GM12873 (cell line): ENCODE measurements around the gene FOXI1.

Source experiments
- TF ChIP-seq, protein P1 (sequence below): IDR thresholded peaks from 2 replicates; pipeline ENCODE4 v1.5.1; 2012; ENCODE audit warnings: low read depth, mild to moderate bottlenecking, moderate library complexity, low read length, control low read depth; ENCODE audit not compliant: insufficient read depth; ENCODE audit errors: missing control alignments

Gene FOXI1

DNA sequence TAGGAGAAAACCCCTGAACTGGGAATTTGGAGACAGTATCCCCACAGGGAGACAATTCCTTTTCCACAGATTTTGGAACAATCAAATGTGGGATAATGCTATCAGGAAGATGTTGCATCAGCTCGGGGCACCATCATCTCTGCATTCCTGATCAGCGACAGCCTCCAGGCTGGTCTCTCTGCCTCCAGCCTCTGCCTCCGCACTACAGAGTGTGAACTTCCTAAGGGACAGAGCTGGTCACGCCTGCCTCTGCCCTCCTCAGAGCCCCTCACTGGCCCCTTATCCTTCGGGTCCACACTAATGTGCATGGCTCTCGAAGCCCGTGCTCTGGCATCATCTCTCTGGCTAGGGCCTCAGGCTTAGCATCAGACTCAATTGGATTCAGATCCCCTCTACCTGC, 8.6 kb downstream of the FOXI1 start:
- TF ChIP-seq, protein P1, sequence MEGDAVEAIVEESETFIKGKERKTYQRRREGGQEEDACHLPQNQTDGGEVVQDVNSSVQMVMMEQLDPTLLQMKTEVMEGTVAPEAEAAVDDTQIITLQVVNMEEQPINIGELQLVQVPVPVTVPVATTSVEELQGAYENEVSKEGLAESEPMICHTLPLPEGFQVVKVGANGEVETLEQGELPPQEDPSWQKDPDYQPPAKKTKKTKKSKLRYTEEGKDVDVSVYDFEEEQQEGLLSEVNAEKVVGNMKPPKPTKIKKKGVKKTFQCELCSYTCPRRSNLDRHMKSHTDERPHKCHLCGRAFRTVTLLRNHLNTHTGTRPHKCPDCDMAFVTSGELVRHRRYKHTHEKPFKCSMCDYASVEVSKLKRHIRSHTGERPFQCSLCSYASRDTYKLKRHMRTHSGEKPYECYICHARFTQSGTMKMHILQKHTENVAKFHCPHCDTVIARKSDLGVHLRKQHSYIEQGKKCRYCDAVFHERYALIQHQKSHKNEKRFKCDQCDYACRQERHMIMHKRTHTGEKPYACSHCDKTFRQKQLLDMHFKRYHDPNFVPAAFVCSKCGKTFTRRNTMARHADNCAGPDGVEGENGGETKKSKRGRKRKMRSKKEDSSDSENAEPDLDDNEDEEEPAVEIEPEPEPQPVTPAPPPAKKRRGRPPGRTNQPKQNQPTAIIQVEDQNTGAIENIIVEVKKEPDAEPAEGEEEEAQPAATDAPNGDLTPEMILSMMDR = no peak

DNA sequence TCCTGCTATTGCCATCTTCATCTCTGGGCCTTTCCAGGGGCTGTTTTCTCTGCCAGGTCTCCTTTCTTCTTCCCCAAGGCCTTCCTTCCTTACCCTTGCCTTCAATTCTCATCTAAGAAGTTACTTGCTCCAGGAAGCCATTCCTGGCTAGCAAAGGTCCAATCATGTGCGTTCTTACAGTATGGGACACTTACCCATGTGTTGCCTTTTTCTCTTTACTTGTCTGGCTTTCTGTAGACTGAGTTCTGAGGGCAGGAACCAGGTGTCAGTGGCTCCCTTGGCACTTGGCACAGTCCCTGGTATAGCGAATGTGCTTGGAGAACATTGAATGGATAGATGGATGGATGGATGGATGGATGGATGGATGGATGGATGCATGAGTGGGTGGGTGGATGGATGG, 10.2 kb downstream of the FOXI1 start:
- TF ChIP-seq, protein P1 = no peak

DNA sequence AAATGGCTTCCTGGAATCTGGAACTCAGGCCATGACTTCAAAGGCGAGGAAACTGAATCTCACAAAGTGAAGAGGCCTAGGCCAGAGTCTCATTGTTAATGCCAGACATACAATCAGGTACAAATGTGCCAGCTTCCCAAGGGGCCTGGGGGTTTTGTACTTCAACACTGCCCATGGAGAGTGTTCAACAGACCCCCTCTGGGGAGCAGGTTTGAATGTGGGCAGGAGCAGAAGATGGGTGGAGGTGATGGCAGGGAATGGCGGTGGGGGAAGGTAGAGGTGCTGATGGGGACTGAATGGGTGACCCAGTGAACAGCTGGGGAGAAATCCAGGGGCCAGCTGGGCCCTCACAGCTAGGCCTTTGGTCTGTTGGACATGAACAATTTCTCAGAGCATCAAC, 12.0 kb downstream of the FOXI1 start:
- TF ChIP-seq, protein P1 = no peak

DNA sequence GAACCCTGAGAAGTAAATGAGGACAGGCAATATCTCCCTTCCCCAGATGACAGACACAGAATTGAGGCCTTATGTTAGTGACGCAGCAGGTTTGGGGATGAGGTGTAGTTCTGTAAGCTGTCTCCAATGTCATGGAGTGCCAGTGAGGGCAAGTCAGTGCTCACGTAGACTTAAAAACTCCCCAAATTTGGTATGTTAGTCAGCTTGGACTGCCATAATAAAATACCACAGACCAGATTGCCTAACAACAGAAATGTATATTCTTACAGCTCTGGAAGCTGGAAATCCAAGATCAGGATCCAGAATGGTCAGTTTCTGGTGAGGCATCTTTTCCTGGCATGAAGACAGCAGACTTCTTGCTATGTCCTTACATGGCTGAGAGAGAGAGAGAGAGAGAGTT, 14.9 kb downstream of the FOXI1 start:
- TF ChIP-seq, protein P1 = no peak

DNA sequence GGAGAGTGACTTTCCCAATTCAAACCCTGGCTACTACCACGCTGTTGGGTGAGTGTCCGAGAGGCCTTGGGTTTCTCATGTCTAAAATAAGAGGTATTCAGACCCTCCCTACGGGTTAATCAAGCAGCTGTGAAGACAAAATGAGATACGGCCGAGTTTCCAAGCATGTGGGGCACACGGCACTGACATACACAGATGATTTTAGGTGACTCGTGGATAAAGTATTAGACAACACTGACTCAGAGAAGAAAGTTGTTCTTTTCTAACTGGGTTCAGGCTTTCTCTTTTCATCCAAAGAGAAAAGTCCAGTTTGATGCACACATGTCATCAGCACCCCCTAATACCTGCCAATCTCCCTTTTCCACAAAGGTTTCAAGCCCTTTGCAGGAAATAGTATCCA, 15.6 kb downstream of the FOXI1 start:
- TF ChIP-seq, protein P1 = no peak

DNA sequence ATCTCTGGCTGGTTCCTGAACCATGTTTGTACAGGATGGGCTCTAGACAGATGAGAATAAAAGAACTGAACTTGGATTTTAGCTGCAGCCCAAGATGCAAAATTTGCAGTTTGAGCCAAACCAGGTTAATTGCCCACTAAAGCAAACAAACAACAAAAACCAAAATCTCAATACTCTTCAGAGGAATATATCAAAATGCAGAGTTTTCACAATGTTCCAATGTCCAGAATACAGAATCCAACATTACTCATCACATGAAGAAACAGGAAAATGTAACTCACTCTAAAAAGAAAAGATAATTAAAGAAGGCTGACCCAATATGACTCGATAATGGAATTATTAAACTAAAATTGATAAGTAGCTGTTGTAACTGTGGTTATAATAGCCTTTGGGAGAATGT, 20.4 kb downstream of the FOXI1 start:
- TF ChIP-seq, protein P1 = no peak

DNA sequence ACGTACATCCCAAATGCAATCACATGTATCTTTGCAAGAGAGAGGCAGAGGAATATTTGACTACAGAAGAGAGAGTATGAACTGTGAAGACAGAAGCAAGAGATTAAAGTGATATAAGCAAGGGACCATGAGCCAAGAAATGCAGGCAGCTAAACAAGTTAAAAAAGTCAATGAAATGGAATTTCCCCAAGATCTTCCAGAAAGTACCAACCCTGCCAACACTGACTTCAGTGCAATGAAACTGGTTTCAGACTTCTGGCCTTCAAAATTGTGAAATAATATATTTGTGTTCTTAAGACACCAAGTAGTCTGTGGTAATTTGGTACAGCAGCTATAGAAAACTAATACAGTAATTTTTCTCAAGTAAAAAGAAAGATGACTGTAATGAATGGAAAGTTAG, 20.9 kb downstream of the FOXI1 start:
- TF ChIP-seq, protein P1 = no peak

DNA sequence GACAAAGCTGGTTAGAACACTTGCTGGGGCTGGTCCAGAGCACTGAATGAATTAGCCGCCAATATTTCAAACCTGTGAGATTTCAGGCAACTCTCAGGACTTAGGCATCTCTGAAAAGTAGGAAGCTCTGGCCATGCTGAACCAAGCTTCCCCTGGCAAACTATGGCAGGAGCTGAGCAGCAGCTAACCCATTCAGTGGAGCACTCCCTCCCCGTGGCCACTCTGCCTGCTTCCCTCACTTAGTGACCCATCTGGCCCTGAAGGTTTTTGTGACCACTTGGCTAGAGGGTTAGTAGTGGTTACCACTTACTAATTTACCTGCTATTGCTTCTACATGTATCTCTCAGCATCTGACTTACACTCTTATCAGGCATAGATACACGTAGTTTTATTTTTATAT, 25.5 kb downstream of the FOXI1 start:
- TF ChIP-seq, protein P1 = no peak
